Gastroesophageal sphincter (tissue), 4 donors: ENCODE measurements around the gene PNMA6A. TPM values are rescaled to one million over a fixed set of nuclear protein-coding genes. Genes with fewer than 3 reads are reported as not detected.
"Not testable (repeated sequence)": the region's sequence is repeated elsewhere in the genome, so short reads cannot be mapped to it uniquely, and the experiment has no call there.

Experiments
- ATAC-seq: fragments of 150-250 bp; one replicate; pipeline ENCODE4 v1.9.1; 2016; ENCODE audit warnings: mild to moderate bottlenecking, moderate library complexity
- H3K27ac ChIP-seq, 4 donors: fragments of 200-600 bp; sonication (generic) in 3 of 4; 1 replicate in 3 of 4; 2 replicates in 1 of 4; pipeline ENCODE4 v1.5.1; 2016 to 2019
- H3K27me3 ChIP-seq: fragments of 200-600 bp; sonication (generic); one replicate; pipeline ENCODE4 v1.5.1; 2019
- H3K36me3 ChIP-seq, 2 donors: fragments of 200-600 bp; sonication (generic); one replicate each; pipeline ENCODE4 v1.5.1; 2019; ENCODE audit warnings: control low read depth in 1 of 2
- H3K4me1 ChIP-seq, 3 donors: fragments of 200-600 bp; sonication (generic); 1 replicate in 2 of 3; 2 replicates in 1 of 3; pipeline ENCODE4 v1.5.1; 2016 to 2019; ENCODE audit warnings: control low read depth in 2 of 3
- H3K4me3 ChIP-seq, 2 donors: fragments of 200-600 bp; sonication (generic); one replicate each; pipeline ENCODE4 v1.5.1; 2019; ENCODE audit warnings: mild to moderate bottlenecking in 1 of 2, moderate library complexity in 1 of 2
- H3K9me3 ChIP-seq, 3 donors: fragments of 200-600 bp; sonication (generic); one replicate each; pipeline ENCODE4 v1.5.1; 2017 to 2019; ENCODE audit warnings: control low read depth in 2 of 3
- EP300 ChIP-seq: sonication (generic); formaldehyde crosslinking; IDR thresholded peaks from one replicate; pipeline ENCODE4 v1.6.1; 2017; ENCODE audit warnings: antibody characterized with exemption, mild to moderate bottlenecking
- POLR2A ChIP-seq, 2 donors: fragments of 450-650 bp; IDR thresholded peaks; one replicate each; pipeline ENCODE4 v1.6.1; 2017; ENCODE audit warnings: antibody characterized with exemption in 2 of 2, mild to moderate bottlenecking in 2 of 2, moderate library complexity in 1 of 2
- POLR2AphosphoS5 ChIP-seq: sonication (generic); formaldehyde crosslinking; IDR thresholded peaks from one replicate; pipeline ENCODE4 v1.6.1; 2017; ENCODE audit warnings: antibody characterized with exemption
- WGBS, 2 donors: methylation state at CpG; one replicate each; pipeline ENCODE4 v1.1.5; 2018; ENCODE audit warnings: low coverage in 1 of 2; 5-methylcytosine and 5-hydroxymethylcytosine counted together
- total RNA-seq, 4 donors: library from RNA; depleted of rRNA; stranded (reverse); fragments of >200 nt; gene quantifications; one replicate each; pipeline ENCODE4 v1.1.0, GENCODE V29; 2016
- TF ChIP-seq, protein P1 (sequence below), 4 experiments: fragments of 200-600 bp in 2 of 4; fragments of 450-650 bp in 2 of 4; sonication (generic) in 1 of 4; IDR thresholded peaks; one replicate each; pipeline ENCODE4 v1.5.1; 2017 to 2019; ENCODE audit warnings: antibody characterized with exemption in 4 of 4, mild to moderate bottlenecking in 2 of 4, moderate library complexity in 2 of 4

The PNMA6A gene
- total RNA-seq: 1 to 10 TPM in 3 of 4 donors, under 1 TPM in 1; 0.31 to 4.2 (median 2.3) TPM

- no CpG with 5 or more reads among the region's 76 CpGs for WGBS, 2 donors
- H3K4me1 ChIP-seq: not testable (repeated sequence)
Measured at GRCh38 chrX:153071909-153072583, at the start of gene PNMA6A. Gene PNMA6A, plus strand, starts transcription at chrX:153072454. Its CDS starts 609 bp downstream, at chrX:153073063.

DNA sequence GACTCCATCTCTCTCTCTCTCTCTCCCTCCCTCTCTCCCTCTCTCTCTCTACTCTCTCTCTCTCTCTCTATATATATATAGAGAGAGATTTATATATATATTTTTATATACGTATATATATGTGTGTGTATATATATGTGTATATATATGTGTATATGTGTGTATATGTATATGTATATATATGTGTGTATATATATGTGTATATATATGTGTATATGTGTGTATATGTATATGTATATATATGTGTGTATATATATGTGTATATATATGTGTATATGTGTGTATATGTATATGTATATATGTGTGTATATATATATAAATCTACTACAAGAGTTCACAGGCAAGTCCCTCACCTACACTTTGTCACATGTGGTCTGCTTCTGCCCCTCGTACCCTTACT lies 45.8 kb upstream of the PNMA6A start:
- H3K4me1 ChIP-seq, ATAC-seq, H3K4me3 ChIP-seq, H3K9me3 ChIP-seq, H3K36me3 ChIP-seq, H3K27ac ChIP-seq, H3K27me3 ChIP-seq: not testable (repeated sequence)
- WGBS, 2 donors: 0 to 36% methylated on average over 1 of the region's 2 CpGs

More at GRCh38 chrX:153071909-153072583, at the start of gene PNMA6A:
- H3K27me3 ChIP-seq, H3K27ac ChIP-seq, H3K36me3 ChIP-seq, H3K4me3 ChIP-seq, H3K9me3 ChIP-seq: not testable (repeated sequence)
- ATAC-seq: peak; percentile 67

DNA sequence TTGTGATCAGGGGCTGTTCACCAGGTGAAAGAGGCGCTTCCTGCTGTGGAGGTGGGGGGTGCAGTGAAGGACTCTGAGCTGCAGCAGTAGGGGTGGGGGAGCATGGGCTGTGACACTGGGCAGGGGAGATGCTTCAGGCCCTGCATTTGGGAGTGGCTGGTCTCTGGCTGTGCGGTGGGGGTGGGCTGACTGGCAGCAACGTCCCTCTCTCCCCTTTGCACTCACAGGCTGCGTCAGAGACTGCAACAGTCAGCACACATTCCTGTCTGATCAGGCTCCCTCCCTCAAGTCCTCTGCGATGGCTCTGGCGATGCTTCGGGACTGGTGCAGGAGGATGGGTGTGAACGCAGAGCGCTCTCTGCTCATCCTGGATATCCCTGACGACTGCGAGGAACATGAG lies 43.8 kb upstream of the PNMA6A start:
- H3K27ac ChIP-seq, H3K36me3 ChIP-seq, H3K27me3 ChIP-seq, H3K4me3 ChIP-seq, H3K9me3 ChIP-seq, H3K4me1 ChIP-seq, ATAC-seq: not testable (repeated sequence)
- WGBS, 2 donors: no CpG with 5 or more reads among the region's 11 CpGs

DNA sequence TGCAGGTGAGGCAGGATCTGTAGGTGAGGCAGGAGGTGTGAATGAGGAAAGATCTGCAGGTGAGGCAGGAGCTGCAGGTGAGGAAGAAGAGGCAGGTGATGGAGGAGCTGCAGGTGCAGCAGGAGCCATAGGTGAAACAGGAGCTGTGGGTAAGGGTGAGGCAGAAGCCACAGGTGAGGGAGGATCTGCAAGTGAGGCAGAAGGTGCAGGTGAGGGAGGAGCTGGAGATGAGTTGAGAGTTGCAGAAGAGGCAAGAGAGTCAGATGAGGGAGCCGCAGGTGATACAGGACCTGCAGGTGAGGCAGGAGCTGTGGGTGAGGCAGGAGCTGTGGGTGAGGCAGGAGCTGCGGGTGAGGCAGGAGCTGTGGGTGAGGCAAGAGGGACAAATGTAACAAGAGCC lies 43.1 kb upstream of the PNMA6A start:
- WGBS, 2 donors: 40 to 66% methylated on average over 2 of the region's 2 CpGs
- Histone ChIP-seq H3K4me3 (no peak overlapping the region), H3K27ac (no peak overlapping the region), H3K4me1 (peaks cover 0 to 8% (median 0%) of the 10 kb centered on the region in 3 donors), H3K27me3 (no peaks in the 10 kb centered on the region), H3K9me3 (no peaks in the 10 kb centered on the region), H3K36me3 (no peaks in the 10 kb centered on the region)
- TF ChIP-seq EP300: no peak
- TF ChIP-seq POLR2A (IDR thresholded peaks at IDR 0.05): no peak
- TF ChIP-seq POLR2AphosphoS5: no peak
- TF ChIP-seq, protein P1, sequence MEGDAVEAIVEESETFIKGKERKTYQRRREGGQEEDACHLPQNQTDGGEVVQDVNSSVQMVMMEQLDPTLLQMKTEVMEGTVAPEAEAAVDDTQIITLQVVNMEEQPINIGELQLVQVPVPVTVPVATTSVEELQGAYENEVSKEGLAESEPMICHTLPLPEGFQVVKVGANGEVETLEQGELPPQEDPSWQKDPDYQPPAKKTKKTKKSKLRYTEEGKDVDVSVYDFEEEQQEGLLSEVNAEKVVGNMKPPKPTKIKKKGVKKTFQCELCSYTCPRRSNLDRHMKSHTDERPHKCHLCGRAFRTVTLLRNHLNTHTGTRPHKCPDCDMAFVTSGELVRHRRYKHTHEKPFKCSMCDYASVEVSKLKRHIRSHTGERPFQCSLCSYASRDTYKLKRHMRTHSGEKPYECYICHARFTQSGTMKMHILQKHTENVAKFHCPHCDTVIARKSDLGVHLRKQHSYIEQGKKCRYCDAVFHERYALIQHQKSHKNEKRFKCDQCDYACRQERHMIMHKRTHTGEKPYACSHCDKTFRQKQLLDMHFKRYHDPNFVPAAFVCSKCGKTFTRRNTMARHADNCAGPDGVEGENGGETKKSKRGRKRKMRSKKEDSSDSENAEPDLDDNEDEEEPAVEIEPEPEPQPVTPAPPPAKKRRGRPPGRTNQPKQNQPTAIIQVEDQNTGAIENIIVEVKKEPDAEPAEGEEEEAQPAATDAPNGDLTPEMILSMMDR (IDR thresholded peaks at IDR 0.05): no peak
- no peak for ATAC-seq

- WGBS, 2 donors: no CpG with 5 or more reads among the region's 11 CpGs
- Histone ChIP-seq H3K4me3 (no peak overlapping the region), H3K27me3 (no peaks in the 10 kb centered on the region), H3K36me3 (no peaks in the 10 kb centered on the region), H3K9me3 (no peaks in the 10 kb centered on the region), H3K27ac (no peak overlapping the region), H3K4me1 (peaks cover 0 to 8% (median 0%) of the 10 kb centered on the region in 3 donors)
- no peak for ATAC-seq
- TF ChIP-seq, protein P1 (IDR thresholded peaks at IDR 0.05): no peak
- no peak for TF ChIP-seq POLR2AphosphoS5
- TF ChIP-seq EP300: no peak
- TF ChIP-seq POLR2A (IDR thresholded peaks at IDR 0.05): no peak
Measured at GRCh38 chrX:153029875-153030274, 42.4 kb upstream of the PNMA6A start.

- Histone ChIP-seq H3K4me1 (peaks cover 0 to 8% (median 0%) of the 10 kb centered on the region in 3 donors), H3K9me3 (no peaks in the 10 kb centered on the region), H3K27ac (no peak overlapping the region), H3K36me3 (no peaks in the 10 kb centered on the region), H3K27me3 (no peaks in the 10 kb centered on the region), H3K4me3 (no peak overlapping the region)
- no CpG with 5 or more reads among the region's 12 CpGs for WGBS, 2 donors
- ATAC-seq: no peak
- TF ChIP-seq EP300 (no peak), POLR2AphosphoS5 (no peak), POLR2A (IDR thresholded peaks at IDR 0.05) (no peak)
- TF ChIP-seq, protein P1 (IDR thresholded peaks at IDR 0.05): no peak
Measured at GRCh38 chrX:153030801-153031200, 41.5 kb upstream of the PNMA6A start.
